Measurements from ENCODE around the gene SETD7. TPM values are rescaled to one million over a fixed set of nuclear protein-coding genes. Genes with fewer than 3 reads are reported as not detected.

SETD7 gene
- total RNA-seq, 6 experiments from 2014 or later = 31.6 to 53.7 (median 45.4) TPM

GRCh38 chr4:139581096-139581495 is 25.1 kb upstream of the SETD7 start:
- H3K27me3 ChIP-seq = no peaks in the 10 kb centered on the region
- DNase-seq = no peak
- 100% methylated on average over 2 of the region's 8 CpGs for WGBS (ENCODE audit: insufficient coverage, low coverage, low lambda C conversion rate, missing lambda C conversion rate)
- H3K36me3 ChIP-seq = no peaks in the 10 kb centered on the region
- no peak overlapping the region for H3K27ac ChIP-seq
- H3K4me1 ChIP-seq = no peaks in the 10 kb centered on the region
- intact Hi-C loops (cut with DNase I) = no loop called here
- no peak overlapping the region for H3K4me3 ChIP-seq
- TF ChIP-seq POLR2A (IDR thresholded peaks at IDR 0.05) = no peak
- TF ChIP-seq CTCF (IDR thresholded peaks at IDR 0.05) = no peak
- H3K9me3 ChIP-seq = no peaks in the 10 kb centered on the region
- ATAC-seq = no peak

- intact Hi-C loops (cut with DNase I) = no loop called here
- Histone ChIP-seq H3K9me3 (no peaks in the 10 kb centered on the region), H3K36me3 (no peaks in the 10 kb centered on the region), H3K27me3 (no peaks in the 10 kb centered on the region), H3K4me1 (no peaks in the 10 kb centered on the region), H3K4me3 (no peak overlapping the region), H3K27ac (no peak overlapping the region)
- ATAC-seq (no peak), DNase-seq (no peak)
- 92% methylated on average over 3 of the region's 5 CpGs for WGBS (ENCODE audit: insufficient coverage, low coverage, low lambda C conversion rate, missing lambda C conversion rate)
- TF ChIP-seq POLR2A (IDR thresholded peaks at IDR 0.05) (no peak), CTCF (IDR thresholded peaks at IDR 0.05) (no peak)
Measured at GRCh38 chr4:139576219-139576618, 20.2 kb upstream of the SETD7 start.

- no peak overlapping the region for H3K4me3 ChIP-seq
- H3K36me3 ChIP-seq = no peaks in the 10 kb centered on the region
- H3K27me3 ChIP-seq = no peaks in the 10 kb centered on the region
- no peak for ATAC-seq
- H3K4me1 ChIP-seq = no peaks in the 10 kb centered on the region
- intact Hi-C loops (cut with DNase I) = no loop called here
- TF ChIP-seq CTCF (IDR thresholded peaks at IDR 0.05) (no peak), POLR2A (IDR thresholded peaks at IDR 0.05) (no peak)
- no peak for DNase-seq
- WGBS (ENCODE audit: insufficient coverage, low coverage, low lambda C conversion rate, missing lambda C conversion rate) = 80% methylated on average over 5 of the region's 5 CpGs
- no peaks in the 10 kb centered on the region for H3K9me3 ChIP-seq
- H3K27ac ChIP-seq = no peak overlapping the region
Measured at GRCh38 chr4:139575072-139575471, 19.1 kb upstream of the SETD7 start.

GRCh38 chr4:139574641-139575040 is 18.6 kb upstream of the SETD7 start:
- no peaks in the 10 kb centered on the region for H3K36me3 ChIP-seq
- 93% methylated on average over 3 of the region's 3 CpGs for WGBS (ENCODE audit: insufficient coverage, low coverage, low lambda C conversion rate, missing lambda C conversion rate)
- TF ChIP-seq CTCF (IDR thresholded peaks at IDR 0.05) = no peak
- TF ChIP-seq POLR2A (IDR thresholded peaks at IDR 0.05) = no peak
- H3K27me3 ChIP-seq = no peaks in the 10 kb centered on the region
- DNase-seq (no peak), ATAC-seq (no peak)
- H3K9me3 ChIP-seq = no peaks in the 10 kb centered on the region
- no peak overlapping the region for H3K27ac ChIP-seq
- no peaks in the 10 kb centered on the region for H3K4me1 ChIP-seq
- no peak overlapping the region for H3K4me3 ChIP-seq
- intact Hi-C loops (cut with DNase I) = no loop called here
